Left ventricle myocardium inferior (tissue), 1 donor: Measurements from ENCODE around the gene BRICD5. TPM values are rescaled to one million over a fixed set of nuclear protein-coding genes. Genes with fewer than 3 reads are reported as not detected.

Experiments used
- DNase-seq: peaks from one replicate; pipeline ENCODE4 v3.0.0-alpha.2; 2020
- H3K27ac ChIP-seq: fragments of 200-600 bp; replicated peaks from 2 replicates; pipeline ENCODE4 v1.8.0; 2021
- H3K27me3 ChIP-seq: fragments of 200-600 bp; 2 replicates; pipeline ENCODE4 v1.8.0; 2021; ENCODE audit warnings: low read depth
- H3K36me3 ChIP-seq: fragments of 200-600 bp; 2 replicates; pipeline ENCODE4 v1.8.0; 2021
- H3K4me1 ChIP-seq: fragments of 200-600 bp; 2 replicates; pipeline ENCODE4 v1.8.0; 2021
- H3K4me3 ChIP-seq: fragments of 200-600 bp; 2 replicates; pipeline ENCODE4 v1.8.0; 2021; ENCODE audit warnings: mild to moderate bottlenecking, moderate library complexity
- H3K9me3 ChIP-seq: fragments of 200-600 bp; replicated peaks from 2 replicates; pipeline ENCODE4 v1.8.0; 2021
- CTCF ChIP-seq: fragments of 200-600 bp; IDR thresholded peaks from 2 replicates; pipeline ENCODE4 v1.8.0; 2021; ENCODE audit warnings: antibody characterized with exemption, mild to moderate bottlenecking, borderline replicate concordance
- intact Hi-C: fragments of 100-400 bp; cut with micrococcal nuclease; formaldehyde crosslinking; loops from one replicate; pipeline ENCODE4 v1.11.0; 2022
- total RNA-seq: library from RNA; stranded (reverse); fragmentation: NEBNext Ultra II Directional; extraction: Animal tissue kit (Norgen Biotek cat#: 25700); gene quantifications from one replicate; pipeline ENCODE4 v1.2.1, GENCODE V29; 2021
- donor health status: DM: no; HTN: yes; CAD: no; lungs with severe emphysema.

The BRICD5 gene
- total RNA-seq, 1 donor from 2014 or later = 10.9 TPM

GRCh38 chr16:2187212-2187611 lies 23.5 kb downstream of the BRICD5 start:
- intact Hi-C loops = no loop called here
- Histone ChIP-seq H3K36me3 (no peaks in the 10 kb centered on the region), H3K27me3 (peaks cover 5% of the 10 kb centered on the region), H3K4me3 (no peak overlapping the region), H3K9me3 (no peaks in the 10 kb centered on the region), H3K4me1 (peaks cover 4% of the 10 kb centered on the region), H3K27ac (no peak overlapping the region)
- no peak for TF ChIP-seq CTCF
- DNase-seq = no peak

- intact Hi-C loops = no loop called here
- H3K36me3 ChIP-seq = no peaks in the 10 kb centered on the region
- TF ChIP-seq CTCF = no peak
- H3K4me1 ChIP-seq = peaks cover 1% of the 10 kb centered on the region
- H3K4me3 ChIP-seq = no peak overlapping the region
- DNase-seq = no peak
- no peak overlapping the region for H3K27ac ChIP-seq
- H3K9me3 ChIP-seq = no peaks in the 10 kb centered on the region
- no peaks in the 10 kb centered on the region for H3K27me3 ChIP-seq
These were observed 24.2 kb downstream of the BRICD5 start for GRCh38 chr16:2186505-2186904.

- Histone ChIP-seq H3K27ac (no peak overlapping the region), H3K9me3 (no peaks in the 10 kb centered on the region), H3K36me3 (no peaks in the 10 kb centered on the region), H3K4me1 (no peaks in the 10 kb centered on the region), H3K27me3 (no peaks in the 10 kb centered on the region), H3K4me3 (no peak overlapping the region)
- DNase-seq = no peak
- intact Hi-C loops = no loop called here
- no peak for TF ChIP-seq CTCF
These were observed 24.6 kb downstream of the BRICD5 start for GRCh38 chr16:2186064-2186463.

- no peak for TF ChIP-seq CTCF
- DNase-seq = no peak
- intact Hi-C loops = no loop called here
These were observed 25.7 kb downstream of the BRICD5 start for GRCh38 chr16:2184962-2185361.

GRCh38 chr16:2184346-2184745 lies 26.3 kb downstream of the BRICD5 start:
- intact Hi-C loops = no loop called here
- no peaks in the 10 kb centered on the region for H3K9me3 ChIP-seq
- no peaks in the 10 kb centered on the region for H3K27me3 ChIP-seq
- H3K4me1 ChIP-seq = no peaks in the 10 kb centered on the region
- DNase-seq = no peak
- TF ChIP-seq CTCF = no peak
- H3K36me3 ChIP-seq = no peaks in the 10 kb centered on the region
- H3K4me3 ChIP-seq = no peak overlapping the region
- H3K27ac ChIP-seq = no peak overlapping the region

More at GRCh38 chr16:2184962-2185361, 25.7 kb downstream of the BRICD5 start:
- H3K9me3 ChIP-seq = no peaks in the 10 kb centered on the region
- no peaks in the 10 kb centered on the region for H3K4me1 ChIP-seq
- H3K27me3 ChIP-seq = no peaks in the 10 kb centered on the region
- H3K36me3 ChIP-seq = no peaks in the 10 kb centered on the region
- no peak overlapping the region for H3K4me3 ChIP-seq
- H3K27ac ChIP-seq = no peak overlapping the region

GRCh38 chr16:2183671-2184070 lies 27.0 kb downstream of the BRICD5 start:
- no peaks in the 10 kb centered on the region for H3K9me3 ChIP-seq
- no peaks in the 10 kb centered on the region for H3K4me1 ChIP-seq
- no peak overlapping the region for H3K4me3 ChIP-seq
- intact Hi-C loops = no loop called here
- no peak overlapping the region for H3K27ac ChIP-seq
- TF ChIP-seq CTCF = no peak
- H3K27me3 ChIP-seq = no peaks in the 10 kb centered on the region
- H3K36me3 ChIP-seq = no peaks in the 10 kb centered on the region
- DNase-seq = no peak
